Inflammatory macrophage treated with lipopolysaccharide for 4 hours (primary cell): ENCODE data around the gene KYNU.
"Not testable (repeated sequence)": the region's sequence is repeated elsewhere in the genome, so short reads cannot be mapped to it uniquely, and the experiment has no call there.

ENCODE experiments used
- DNase-seq: peaks from one replicate; pipeline ENCODE4 v3.0.0-alpha.2; 2020

Gene KYNU

DNA sequence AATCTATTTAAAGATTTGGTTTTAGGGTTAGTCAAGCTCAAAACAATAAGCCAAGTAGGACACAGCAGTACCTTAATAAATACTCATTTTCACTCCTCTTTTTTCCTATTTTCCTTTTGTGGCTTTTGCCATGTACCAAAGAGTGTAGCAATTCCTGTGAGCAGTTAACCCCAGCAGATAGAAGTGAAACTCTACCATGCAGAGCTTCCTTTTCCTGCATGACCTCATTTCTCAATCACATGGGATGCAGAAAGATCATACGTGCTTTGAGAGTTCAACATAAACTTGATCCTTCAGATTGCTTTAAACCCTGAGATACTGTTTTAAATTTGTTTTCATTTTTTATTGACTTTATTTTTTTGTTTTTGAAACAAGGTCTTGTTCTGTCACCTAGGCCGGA is 152.7 kb downstream of the KYNU start:
- DNase-seq: peak; percentile 90

DNA sequence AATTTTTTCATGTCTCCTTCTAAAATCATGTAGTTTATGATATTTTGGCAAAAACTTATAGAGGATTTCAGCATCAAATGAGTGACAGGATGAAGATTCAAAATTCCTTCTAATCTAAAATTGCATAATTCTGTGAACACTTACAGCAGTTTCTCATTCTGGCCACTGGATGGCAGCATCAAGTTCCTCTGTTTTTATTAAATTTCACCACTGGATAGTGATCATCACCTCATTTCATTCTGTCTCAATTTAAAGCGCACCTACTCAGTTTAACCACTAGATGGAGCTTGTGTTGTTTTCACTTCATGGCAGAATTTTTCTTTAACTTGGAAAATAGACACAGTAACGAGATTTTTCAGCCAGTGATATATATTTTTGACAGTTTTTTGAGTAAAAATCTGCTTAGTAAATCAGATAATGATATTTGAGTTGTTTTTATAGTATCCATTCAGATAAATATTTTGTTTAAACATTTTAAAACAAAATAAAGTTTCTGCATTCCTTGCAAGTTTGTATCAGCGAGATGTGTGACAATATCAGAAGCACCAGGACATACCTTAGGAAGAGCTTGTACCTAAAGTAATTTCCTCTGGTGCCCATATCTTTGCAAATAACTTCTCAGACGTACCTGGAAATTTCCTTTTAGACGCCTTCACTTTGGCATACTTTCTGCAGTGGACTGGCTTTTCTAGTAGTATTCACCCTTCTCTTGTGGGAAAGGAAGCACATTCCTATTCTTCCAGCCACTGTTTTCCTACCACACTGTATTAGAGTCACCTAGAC is 157.0 kb downstream of the KYNU start:
- peak; percentile 83 for DNase-seq

- peak; percentile 87 for DNase-seq
Measured at GRCh38 chr2:143051465-143051864, 174.0 kb downstream of the KYNU start.

- DNase-seq: peak; percentile 57
Measured at GRCh38 chr2:143053437-143053836, 176.0 kb downstream of the KYNU start.

DNA sequence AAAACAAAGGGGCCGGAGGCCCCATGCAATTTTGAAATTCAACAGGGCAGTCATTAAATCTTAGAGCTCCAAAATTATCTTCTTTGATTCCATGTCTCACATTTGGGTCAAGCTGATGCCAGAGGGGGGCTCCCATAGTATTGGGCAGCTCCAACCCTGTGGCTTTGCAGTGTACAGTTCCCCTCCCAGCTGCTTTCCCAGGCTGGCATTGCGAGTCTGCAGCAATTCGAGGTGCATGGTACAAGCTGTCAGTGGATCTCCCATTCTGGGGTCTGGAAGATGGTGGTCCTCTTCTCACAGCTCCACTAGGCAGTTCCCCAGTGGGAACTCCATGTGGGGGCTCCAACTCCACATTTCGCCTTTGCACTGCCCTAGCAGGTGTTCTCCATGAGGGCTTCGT is 179.1 kb downstream of the KYNU start:
- DNase-seq: no peak

DNA sequence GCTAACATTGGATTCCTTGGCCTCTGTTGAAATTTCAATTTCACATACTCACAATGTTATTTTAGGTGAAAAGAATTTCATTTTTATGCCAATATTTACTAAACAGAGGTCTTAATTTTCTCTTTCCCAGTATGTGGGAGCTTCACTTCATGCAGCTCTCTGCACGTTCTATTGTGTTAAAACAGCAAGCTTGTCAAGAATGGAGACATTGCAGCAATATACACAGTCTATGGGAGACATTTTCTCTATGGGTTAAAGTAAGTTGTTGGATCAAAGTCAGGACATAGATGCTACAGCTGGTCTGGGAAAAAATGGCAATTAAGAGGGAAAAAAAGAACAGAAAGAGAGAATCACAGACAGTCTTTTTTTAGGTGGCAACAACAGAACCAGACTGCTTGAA is 181.4 kb downstream of the KYNU start:
- DNase-seq: no peak

- DNase-seq: no peak
Measured at GRCh38 chr2:143063612-143064200, 186.2 kb downstream of the KYNU start.

GRCh38 chr2:143068094-143068493 is 190.6 kb downstream of the KYNU start:
- no peak for DNase-seq

DNA sequence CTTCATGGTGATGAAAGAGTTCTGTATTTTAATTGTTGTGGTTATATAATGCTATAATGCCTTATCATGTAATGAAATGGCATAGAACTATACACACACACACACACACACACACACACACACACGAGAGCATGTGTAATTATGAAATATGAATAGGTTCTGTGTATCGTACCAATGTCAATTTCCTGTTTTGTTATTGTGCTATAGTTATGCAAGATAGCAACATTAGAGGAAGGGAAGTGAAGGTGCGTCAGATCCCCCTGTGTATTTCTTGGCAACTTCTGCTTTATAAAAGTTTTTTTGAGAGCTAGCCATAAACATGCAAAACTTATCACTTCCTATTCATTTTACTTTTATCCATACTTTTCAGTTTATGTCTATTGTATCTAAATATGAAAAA is 191.0 kb downstream of the KYNU start:
- peak; percentile 93 for DNase-seq

GRCh38 chr2:143070704-143071103 is 193.2 kb downstream of the KYNU start:
- DNase-seq: peak; percentile 50

DNA sequence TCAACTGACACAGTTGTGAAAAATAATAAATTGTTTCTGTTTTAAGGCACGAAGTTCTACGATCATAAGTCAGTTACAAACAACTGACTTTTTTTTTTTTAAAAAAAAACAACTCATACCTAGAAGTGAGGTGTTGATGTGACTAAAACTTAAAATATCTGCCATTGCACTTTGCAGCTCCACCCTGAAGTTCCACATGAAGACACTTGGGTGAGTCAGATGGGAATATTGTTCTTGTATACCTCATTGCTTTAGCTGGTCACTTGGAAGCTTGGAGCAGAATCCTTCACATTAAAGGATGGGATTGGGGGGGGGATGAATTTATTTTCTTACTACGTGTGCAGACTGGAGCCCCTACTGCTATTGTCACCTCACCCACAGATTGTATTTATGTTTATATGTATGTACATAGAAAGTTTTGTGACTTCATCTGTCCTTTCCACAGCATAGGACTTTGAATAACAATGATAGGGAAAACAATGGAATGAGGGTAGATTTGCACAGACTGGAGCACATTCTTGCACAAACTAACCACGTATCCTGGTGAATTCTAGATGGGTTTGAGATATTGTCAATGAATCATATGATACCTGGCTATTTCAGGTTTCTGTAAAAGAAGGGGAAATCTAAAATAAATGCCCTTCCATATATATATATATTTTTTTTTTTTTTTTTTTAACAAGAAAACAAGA is 193.9 kb downstream of the KYNU start:
- DNase-seq: no peak

DNA sequence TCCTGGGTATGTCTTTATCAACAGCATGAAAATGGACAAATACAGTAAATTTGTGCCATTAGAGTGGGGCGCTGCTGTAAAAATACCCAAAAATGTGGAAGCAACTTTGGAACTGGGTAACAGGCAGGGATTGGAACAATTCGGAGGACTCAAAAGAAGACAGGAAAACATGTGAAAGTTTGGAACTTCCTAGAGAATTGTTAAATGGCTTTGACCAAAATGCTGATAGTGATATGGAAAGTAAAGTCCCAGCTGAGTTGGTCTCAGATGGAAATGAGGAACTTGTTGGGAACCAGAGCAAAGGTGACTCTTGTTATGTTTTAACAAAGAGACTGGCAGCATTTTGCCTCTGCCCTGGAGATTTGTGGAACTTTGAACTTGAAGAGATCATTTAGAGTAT is 197.4 kb downstream of the KYNU start:
- peak; percentile 46 for DNase-seq

DNA sequence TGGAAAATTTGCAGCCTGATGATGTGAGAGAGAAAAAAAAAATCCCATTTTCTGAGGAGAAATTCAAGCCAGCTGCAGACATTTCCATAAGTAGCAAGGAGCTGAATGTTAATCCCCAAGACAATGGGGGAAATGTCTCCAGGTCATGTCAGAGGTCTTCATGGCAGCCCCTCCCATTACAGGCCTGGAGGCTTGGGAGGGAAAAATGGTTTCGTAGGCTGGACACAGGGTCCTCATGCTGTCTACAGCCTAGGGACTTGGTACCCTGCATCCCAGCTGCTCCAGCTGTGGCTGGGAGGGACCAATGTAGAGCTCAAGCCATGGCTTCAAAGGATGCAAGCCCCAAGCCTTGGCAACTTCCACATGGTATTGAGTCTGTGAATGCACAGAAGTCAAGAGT is 198.2 kb downstream of the KYNU start:
- no peak for DNase-seq

DNA sequence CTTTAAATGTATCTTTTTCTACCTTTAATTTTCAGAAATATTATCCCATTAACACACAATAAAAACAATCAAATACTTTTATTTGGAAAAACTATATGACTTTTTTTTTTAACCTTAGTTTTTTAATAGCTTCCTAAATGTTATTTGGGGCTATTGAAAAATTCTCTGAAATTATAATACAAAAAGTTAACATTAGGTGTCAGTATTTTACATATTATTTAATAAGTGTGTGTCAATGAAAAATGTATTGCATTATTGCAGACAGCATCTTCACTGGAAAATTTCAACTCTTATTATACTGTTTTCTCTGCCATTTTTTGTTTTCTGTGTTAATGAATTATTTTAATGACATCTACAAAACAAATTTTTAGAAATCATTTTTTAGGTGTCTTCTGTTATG is 200.6 kb downstream of the KYNU start:
- no peak for DNase-seq

DNA sequence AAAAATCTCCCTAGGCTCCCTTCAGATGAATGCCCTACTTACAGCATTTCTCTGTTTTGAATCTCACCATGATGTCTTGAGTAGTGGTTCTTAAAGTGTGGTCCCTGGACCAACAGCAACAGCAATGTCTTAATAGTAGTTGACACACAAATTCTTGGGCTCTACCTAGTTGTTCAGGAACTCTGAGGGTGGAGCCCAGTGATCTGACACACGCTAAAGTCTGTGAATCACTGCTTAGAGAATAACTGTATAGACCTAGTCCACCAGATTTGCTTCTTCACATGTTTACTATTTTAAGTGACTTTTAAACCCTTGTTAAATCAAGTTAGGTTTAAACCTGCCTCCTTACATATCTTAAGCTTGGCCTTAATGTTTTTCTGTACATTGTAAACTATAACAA is 204.2 kb downstream of the KYNU start:
- no peak for DNase-seq

DNA sequence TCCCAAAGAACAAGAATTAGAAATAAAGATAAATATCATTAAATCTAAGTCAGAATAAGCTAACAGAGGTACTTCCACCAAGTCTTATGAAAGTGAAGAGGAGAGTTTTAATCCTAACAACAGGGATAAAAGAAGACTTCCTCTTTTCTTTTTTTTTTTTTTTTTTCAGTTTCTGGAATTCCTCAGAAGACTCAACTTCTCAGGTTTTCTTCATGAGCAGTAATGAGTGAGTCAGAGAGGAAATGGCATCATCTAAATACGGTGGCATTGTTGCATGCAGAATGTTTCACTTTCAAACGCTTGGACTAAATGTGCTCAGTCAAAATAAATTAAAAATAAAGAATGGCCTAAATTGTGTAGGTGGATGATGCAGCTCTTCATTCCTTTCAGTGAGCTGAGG is 206.2 kb downstream of the KYNU start:
- DNase-seq: peak; percentile 96

DNA sequence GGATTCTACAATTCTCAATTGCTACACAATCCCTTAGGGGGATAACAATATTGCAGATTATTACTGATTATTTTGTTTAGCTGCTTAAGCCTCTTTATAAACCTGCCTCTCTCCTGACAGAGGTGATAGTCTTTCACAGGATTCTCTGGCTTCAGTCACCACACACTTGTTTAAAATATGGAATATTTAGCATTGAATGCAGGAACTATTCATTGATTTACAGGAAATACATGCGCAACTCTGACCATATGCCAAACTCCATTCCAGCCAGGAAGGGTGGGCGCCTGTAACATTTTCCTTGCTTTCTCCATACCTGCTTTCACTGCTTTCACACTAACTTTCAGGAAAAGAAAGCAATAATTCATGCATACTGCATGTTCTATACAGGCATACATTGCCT is 207.0 kb downstream of the KYNU start:
- DNase-seq: no peak

DNA sequence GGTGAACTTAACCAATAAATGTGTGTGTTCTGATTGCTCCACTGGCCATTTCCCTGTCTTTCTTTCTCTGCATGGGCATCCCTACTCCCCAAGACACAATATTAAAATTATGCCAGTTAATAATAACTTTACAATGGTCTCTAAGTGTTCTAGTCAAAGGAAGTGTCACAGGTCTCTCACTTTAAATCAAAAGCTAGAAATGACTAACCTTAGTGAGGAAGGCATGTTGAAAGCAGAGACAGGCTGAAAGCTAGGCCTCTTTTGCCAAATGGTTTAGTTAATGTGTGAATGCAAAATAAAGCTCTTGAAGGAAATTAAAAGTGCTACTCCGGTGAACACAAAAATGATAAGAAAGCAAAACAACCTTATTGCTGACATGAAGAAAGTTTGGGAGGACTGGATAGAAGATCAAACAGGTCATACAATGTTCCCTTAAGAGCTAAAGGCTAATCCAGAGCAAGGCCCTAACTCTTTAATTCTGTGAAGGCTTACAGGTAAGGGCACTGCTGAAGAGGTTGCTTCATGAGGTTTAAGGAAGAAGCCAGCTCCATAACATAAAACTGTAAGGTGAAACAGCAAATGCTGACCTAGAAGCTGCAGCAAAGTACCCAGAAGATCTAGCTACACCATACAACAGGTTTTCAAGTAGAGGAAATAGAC is 207.8 kb downstream of the KYNU start:
- DNase-seq: no peak

DNA sequence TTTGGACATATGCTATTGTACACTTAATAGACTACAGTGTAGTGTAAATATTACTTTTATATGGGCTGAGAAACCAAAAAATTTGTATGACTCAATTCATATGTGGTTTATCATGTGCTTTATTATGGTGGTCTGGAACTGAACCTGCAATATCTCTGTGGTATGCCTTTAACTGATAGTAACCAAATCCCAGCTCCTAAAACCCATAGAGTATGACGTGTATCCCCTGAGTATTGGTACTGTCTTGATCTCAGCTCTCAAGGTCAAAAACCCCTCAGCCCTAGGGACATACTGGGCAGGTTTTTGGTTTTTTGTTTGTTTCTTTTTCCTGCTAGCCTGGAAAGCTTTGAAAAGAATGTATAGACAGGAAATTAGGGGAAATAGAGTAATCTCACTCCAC is 209.6 kb downstream of the KYNU start:
- no peak for DNase-seq

- peak; percentile 81 for DNase-seq
Measured at GRCh38 chr2:143088388-143088787, 210.9 kb downstream of the KYNU start.

GRCh38 chr2:143089520-143089919 is 212.1 kb downstream of the KYNU start:
- DNase-seq: not testable (repeated sequence)
